Keratinocyte (primary cell): ENCODE data around the gene RPL23. TPM values are rescaled to one million over a fixed set of nuclear protein-coding genes. Genes with fewer than 3 reads are reported as not detected.
"Not testable (repeated sequence)": the region's sequence is repeated elsewhere in the genome, so short reads cannot be mapped to it uniquely, and the experiment has no call there.

Experiments
- DNase-seq: peaks from one replicate; pipeline ENCODE4 v3.0.0-alpha.2; 2011; ENCODE audit warnings: low read depth, missing footprints, low spot score
- FAIRE-seq: peaks from 2 replicates; lab custom pipeline; 2011; peaks lifted over from hg19 to GRCh38; lab: Jason Lieb, UNC
- H2AFZ ChIP-seq: 2 replicates; pipeline ENCODE4 v1.6.0; 2012; ENCODE audit warnings: low read length, control low read depth, inconsistent platforms; ENCODE audit not compliant: control insufficient read depth
- H3K27ac ChIP-seq: 2 replicates; pipeline ENCODE4 v1.5.1; 2011; ENCODE audit warnings: low read length; ENCODE audit not compliant: control insufficient read depth, insufficient read depth
- H3K27me3 ChIP-seq: 3 replicates; pipeline ENCODE4 v1.6.0; 2011; ENCODE audit warnings: low read length; ENCODE audit not compliant: control insufficient read depth, insufficient read depth; ENCODE audit errors: extremely low read depth
- H3K36me3 ChIP-seq, 2 experiments: 2 replicates in 1 of 2; 3 replicates in 1 of 2; pipeline ENCODE4 v1.5.1; 2011; ENCODE audit warnings: low read length in 2 of 2, mild to moderate bottlenecking in 1 of 2; ENCODE audit not compliant: control insufficient read depth in 2 of 2, insufficient read depth in 2 of 2; ENCODE audit errors: extremely low read depth in 1 of 2
- H3K4me1 ChIP-seq: 3 replicates; pipeline ENCODE4 v1.5.1; 2011; ENCODE audit warnings: low read length; ENCODE audit not compliant: control insufficient read depth, insufficient read depth; ENCODE audit errors: extremely low read depth
- H3K4me2 ChIP-seq: 3 replicates; pipeline ENCODE4 v1.6.0; 2011; ENCODE audit warnings: low read depth, low read length; ENCODE audit not compliant: control insufficient read depth, insufficient read depth; ENCODE audit errors: extremely low read depth
- H3K4me3 ChIP-seq, 3 experiments: fragments of 200-600 bp in 1 of 3; sonication (generic) in 1 of 3; 2 replicates in 2 of 3; 3 replicates in 1 of 3; pipeline ENCODE4 v1.5.1; 2011 to 2016; ENCODE audit warnings: low read length in 3 of 3, mild to moderate bottlenecking in 3 of 3, control low read depth in 2 of 3, inconsistent platforms in 1 of 3, low read depth in 1 of 3, mixed read lengths in 1 of 3, mixed run types in 1 of 3, moderate library complexity in 1 of 3; ENCODE audit not compliant: control insufficient read depth in 2 of 3, insufficient read depth in 2 of 3; ENCODE audit errors: extremely low read depth in 1 of 3
- H3K79me2 ChIP-seq: 2 replicates; pipeline ENCODE4 v1.6.0; 2012; ENCODE audit warnings: low read length; ENCODE audit not compliant: control insufficient read depth, insufficient read depth
- H3K9ac ChIP-seq: 3 replicates; pipeline ENCODE4 v1.6.0; 2011; ENCODE audit warnings: low read length; ENCODE audit not compliant: control insufficient read depth, insufficient read depth; ENCODE audit errors: extremely low read depth
- H3K9me1 ChIP-seq: 3 replicates; pipeline ENCODE4 v1.6.0; 2011; ENCODE audit warnings: low read length; ENCODE audit not compliant: control insufficient read depth, insufficient read depth; ENCODE audit errors: extremely low read depth
- H3K9me3 ChIP-seq: 2 replicates; pipeline ENCODE4 v1.5.1; 2012; ENCODE audit warnings: low read depth, low read length; ENCODE audit not compliant: control insufficient read depth
- H4K20me1 ChIP-seq: 3 replicates; pipeline ENCODE4 v1.6.0; 2011; ENCODE audit warnings: low read length; ENCODE audit not compliant: control insufficient read depth, insufficient read depth; ENCODE audit errors: extremely low read depth
- CTCF ChIP-seq, 3 experiments: IDR thresholded peaks in 1 of 3; conservative IDR thresholded peaks in 1 of 3; optimal IDR thresholded peaks in 1 of 3; 2 replicates in 2 of 3; 3 replicates in 1 of 3; pipeline versions ENCODE3 to v1.5.1; 2011; ENCODE audit warnings: low read length in 3 of 3, mild to moderate bottlenecking in 3 of 3, moderate library complexity in 2 of 3, control low read depth in 1 of 3, inconsistent platforms in 1 of 3; ENCODE audit not compliant: insufficient read depth in 2 of 3; ENCODE audit errors: extremely low read depth in 1 of 3
- EZH2 ChIP-seq: IDR thresholded peaks from one replicate; pipeline ENCODE4 v1.6.1; 2012; ENCODE audit warnings: inconsistent platforms, mild to moderate bottlenecking, low read length, moderate library complexity
- dilution Hi-C: fragments of 300-500 bp; cut with MboI; formaldehyde crosslinking; loops from one replicate; pipeline ENCODE4 v1.7.0; 2020; ENCODE audit warnings: low sequenced_read_pairs; ENCODE audit not compliant: extremely low pct_ligation_motif_present
- polyA plus RNA-seq, 5 experiments: library from polyadenylated mRNA; depleted of rRNA in 3 of 5; stranded (reverse) in 3 of 5; stranded (forward) in 1 of 5; unstranded in 1 of 5; fragments of >200 nt; gene quantifications; 1 replicate in 1 of 5; 2 replicates in 3 of 5; 3 replicates in 1 of 5; pipeline versions ENCODE4 v1.2.1 to v1.2.3, GENCODE V29; 2011 to 2012; ENCODE audit warnings: missing spikeins in 2 of 5, low read depth in 1 of 5, low replicate concordance in 1 of 5

The RPL23 gene
- polyA plus RNA-seq, 1 donor (not counting 4 experiments of a cell fraction or from before 2014, with no cell fraction given) = 2,966 TPM

- H2AFZ ChIP-seq = no peak overlapping the region
- H3K9me3 ChIP-seq = no peaks in the 10 kb centered on the region
- dilution Hi-C loops = no loop called here
- H3K4me1 ChIP-seq = peaks cover 20% of the 10 kb centered on the region
- H3K4me2 ChIP-seq = no peak overlapping the region
- DNase-seq (no peak), FAIRE-seq (no peak)
- H3K9ac ChIP-seq = no peak overlapping the region
- no peaks in the 10 kb centered on the region for H3K79me2 ChIP-seq
- no peaks in the 10 kb centered on the region for H3K9me1 ChIP-seq
- no peaks in the 10 kb centered on the region for H3K27me3 ChIP-seq
- no peaks in the 10 kb centered on the region for H3K36me3 ChIP-seq
- no peak overlapping the region for H3K4me3 ChIP-seq
- no peak overlapping the region for H3K27ac ChIP-seq
- no peaks in the 10 kb centered on the region for H4K20me1 ChIP-seq
- TF ChIP-seq EZH2 = no peak
- TF ChIP-seq CTCF (optimal IDR thresholded peaks at IDR 0.05 in 1 of 3, IDR thresholded peaks at IDR 0.05 in 1 of 3, conservative IDR thresholded peaks at IDR 0.05 in 1 of 3; ENCODE audit: extremely low read depth in 1 of 3, insufficient read depth in 2 of 3, low read length in 3 of 3) = no peak
These were observed 7.9 kb upstream of the RPL23 start for GRCh38 chr17:38861399-38861843.

- Histone ChIP-seq H4K20me1 (peaks cover 7% of the 10 kb centered on the region), H3K27me3 (no peaks in the 10 kb centered on the region), H3K4me1 (peaks cover 13% of the 10 kb centered on the region), H3K9me1 (no peaks in the 10 kb centered on the region), H3K79me2 (peaks cover 13% of the 10 kb centered on the region), H3K9me3 (no peaks in the 10 kb centered on the region), H3K36me3 (peaks cover 0 to 5% of the 10 kb centered on the region in 2 experiments), H3K4me2 (peak overlapping the region; percentile 16), H3K27ac (no peak overlapping the region), H3K4me3 (no peak overlapping the region), H3K9ac (no peak overlapping the region), H2AFZ (no peak overlapping the region)
- FAIRE-seq = no peak
- no peak for TF ChIP-seq CTCF (optimal IDR thresholded peaks at IDR 0.05 in 1 of 3, IDR thresholded peaks at IDR 0.05 in 1 of 3, conservative IDR thresholded peaks at IDR 0.05 in 1 of 3; ENCODE audit: extremely low read depth in 1 of 3, insufficient read depth in 2 of 3, low read length in 3 of 3)
- TF ChIP-seq EZH2 = no peak
- dilution Hi-C loops = no loop called here
- no peak for DNase-seq
These were observed 3.8 kb upstream of the RPL23 start for GRCh38 chr17:38857271-38857670.

- peaks cover 27% of the 10 kb centered on the region for H4K20me1 ChIP-seq
- H2AFZ ChIP-seq, DNase-seq, H3K9me3 ChIP-seq, dilution Hi-C loops, H3K27ac ChIP-seq, H3K27me3 ChIP-seq, FAIRE-seq, H3K9ac ChIP-seq, H3K4me2 ChIP-seq, H3K9me1 ChIP-seq, H3K4me3 ChIP-seq: not testable (repeated sequence)
- H3K36me3 ChIP-seq = peaks cover 8 to 26% of the 10 kb centered on the region in 2 experiments
- peaks cover 33% of the 10 kb centered on the region for H3K79me2 ChIP-seq
- H3K4me1 ChIP-seq = peaks cover 29% of the 10 kb centered on the region
These were observed 1.7 kb upstream of the RPL23 start for GRCh38 chr17:38855101-38855714.
